Neutrophil (primary cell): Measurements from ENCODE around the gene LIMA1.
"Not testable (repeated sequence)": the region's sequence is repeated elsewhere in the genome, so short reads cannot be mapped to it uniquely, and the experiment has no call there.

Source experiments
- H3K27ac ChIP-seq: fragments of 200-600 bp; sonication (generic); 2 replicates; pipeline ENCODE4 v1.5.1; 2016; ENCODE audit warnings: mild to moderate bottlenecking, moderate library complexity
- H3K27me3 ChIP-seq: fragments of 200-600 bp; sonication (generic); 2 replicates; pipeline ENCODE4 v1.6.0; 2016; ENCODE audit warnings: mild to moderate bottlenecking
- H3K36me3 ChIP-seq: fragments of 200-600 bp; sonication (generic); 2 replicates; pipeline ENCODE4 v1.5.1; 2017
- H3K4me1 ChIP-seq, 2 experiments: fragments of 200-600 bp in 1 of 2; sonication (generic) in 1 of 2; 1 replicate in 1 of 2; 2 replicates in 1 of 2; pipeline versions ENCODE4 v1.5.1 to v1.6.1; 2013 to 2016; ENCODE audit warnings: low read depth in 1 of 2, low read length in 1 of 2, mild to moderate bottlenecking in 1 of 2, moderate library complexity in 1 of 2; ENCODE audit not compliant: control insufficient read depth in 1 of 2, insufficient read depth in 1 of 2
- H3K4me3 ChIP-seq, 2 experiments: fragments of 200-600 bp in 1 of 2; sonication (generic) in 1 of 2; 1 replicate in 1 of 2; 2 replicates in 1 of 2; pipeline ENCODE4 v1.5.1; 2013 to 2016; ENCODE audit warnings: low read depth in 1 of 2, low read length in 1 of 2, mild to moderate bottlenecking in 1 of 2, moderate library complexity in 1 of 2
- H3K9me3 ChIP-seq: fragments of 200-600 bp; sonication (generic); 2 replicates; pipeline ENCODE4 v1.5.1; 2016
- TF ChIP-seq, protein P1 (sequence below): fragments of 200-600 bp; sonication (generic); IDR thresholded peaks from 2 replicates; pipeline ENCODE4 v1.5.1; 2016; ENCODE audit warnings: antibody characterized with exemption

Gene LIMA1

DNA sequence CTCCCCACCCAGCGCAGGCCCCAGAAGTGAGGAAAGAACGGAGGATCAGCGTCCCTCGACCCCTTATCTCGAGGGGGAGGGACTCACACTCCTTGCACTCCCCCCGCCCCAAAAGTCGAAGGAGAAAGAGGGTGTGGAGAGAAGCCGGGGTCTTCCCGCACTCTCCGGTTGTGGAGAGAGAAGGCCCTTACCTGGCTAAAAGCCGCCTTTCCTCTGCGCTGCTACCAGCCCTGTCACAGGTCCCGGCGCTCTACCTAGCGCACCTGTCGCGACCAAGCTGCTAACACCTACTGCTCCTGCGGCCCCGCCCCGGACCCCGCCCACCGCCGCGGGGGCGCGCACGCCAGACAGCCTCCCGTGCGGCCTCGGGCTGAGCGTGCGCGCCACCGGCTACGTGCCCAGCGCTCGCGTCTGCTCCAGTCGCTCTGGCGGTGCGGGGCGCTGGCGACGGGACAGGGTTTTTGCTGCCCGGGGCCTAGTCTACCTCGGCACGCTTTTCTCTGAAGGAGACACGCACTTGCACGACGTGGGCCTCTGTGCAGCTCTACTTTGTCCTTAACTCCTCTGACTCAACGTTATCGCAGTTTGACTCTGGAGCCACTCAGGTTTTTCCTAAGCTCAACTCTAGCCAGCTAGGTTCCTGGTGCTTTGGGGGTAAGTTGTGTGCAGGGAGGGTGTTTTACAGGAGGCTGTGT is at the start of gene LIMA1:
Gene LIMA1 (minus strand): TSS at position 292 of the 695 bp plus-strand sequence. CDS start 34,769 bp downstream, outside the sequence.
- TF ChIP-seq, protein P1, sequence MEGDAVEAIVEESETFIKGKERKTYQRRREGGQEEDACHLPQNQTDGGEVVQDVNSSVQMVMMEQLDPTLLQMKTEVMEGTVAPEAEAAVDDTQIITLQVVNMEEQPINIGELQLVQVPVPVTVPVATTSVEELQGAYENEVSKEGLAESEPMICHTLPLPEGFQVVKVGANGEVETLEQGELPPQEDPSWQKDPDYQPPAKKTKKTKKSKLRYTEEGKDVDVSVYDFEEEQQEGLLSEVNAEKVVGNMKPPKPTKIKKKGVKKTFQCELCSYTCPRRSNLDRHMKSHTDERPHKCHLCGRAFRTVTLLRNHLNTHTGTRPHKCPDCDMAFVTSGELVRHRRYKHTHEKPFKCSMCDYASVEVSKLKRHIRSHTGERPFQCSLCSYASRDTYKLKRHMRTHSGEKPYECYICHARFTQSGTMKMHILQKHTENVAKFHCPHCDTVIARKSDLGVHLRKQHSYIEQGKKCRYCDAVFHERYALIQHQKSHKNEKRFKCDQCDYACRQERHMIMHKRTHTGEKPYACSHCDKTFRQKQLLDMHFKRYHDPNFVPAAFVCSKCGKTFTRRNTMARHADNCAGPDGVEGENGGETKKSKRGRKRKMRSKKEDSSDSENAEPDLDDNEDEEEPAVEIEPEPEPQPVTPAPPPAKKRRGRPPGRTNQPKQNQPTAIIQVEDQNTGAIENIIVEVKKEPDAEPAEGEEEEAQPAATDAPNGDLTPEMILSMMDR, result no peak
- peaks cover 13 to 15% of the 10 kb centered on the region in 2 experiments for H3K4me1 ChIP-seq

DNA sequence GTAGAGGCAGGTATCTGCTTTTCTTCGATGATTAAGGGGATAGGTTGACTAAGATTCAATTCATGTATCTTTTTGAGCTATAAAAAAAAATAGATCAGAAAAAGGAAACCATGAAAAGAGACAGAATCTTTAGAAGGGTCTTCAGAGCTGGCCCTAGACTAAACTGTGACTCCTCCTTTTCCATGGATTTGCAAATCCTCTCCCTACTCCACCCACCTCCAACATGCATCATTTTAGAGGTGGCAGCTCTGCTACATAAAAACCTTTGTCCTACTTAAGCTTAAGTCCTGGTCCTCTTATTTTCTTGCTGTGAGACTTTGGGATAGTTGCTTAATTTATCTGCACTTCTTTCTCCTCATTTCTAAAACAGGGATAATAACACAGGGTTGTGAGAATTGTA is 48.4 kb upstream of the LIMA1 start:
- Histone ChIP-seq H3K36me3 (no peaks in the 10 kb centered on the region), H3K9me3 (no peaks in the 10 kb centered on the region), H3K4me3 (no peak overlapping the region), H3K4me1 (no peaks in the 10 kb centered on the region), H3K27ac (no peak overlapping the region), H3K27me3 (no peaks in the 10 kb centered on the region)
- TF ChIP-seq, protein P1, result no peak

More for the DNA sequence above, at the start of gene LIMA1:
- Histone ChIP-seq H3K27ac (peak within 1 kb of the TSS; percentile 19), H3K36me3 (no peaks in the 10 kb centered on the region), H3K9me3 (no peaks in the 10 kb centered on the region), H3K4me3 (peak within 1 kb of the TSS; percentile 66 to 70), H3K27me3 (peaks cover 15% of the 10 kb centered on the region)

DNA sequence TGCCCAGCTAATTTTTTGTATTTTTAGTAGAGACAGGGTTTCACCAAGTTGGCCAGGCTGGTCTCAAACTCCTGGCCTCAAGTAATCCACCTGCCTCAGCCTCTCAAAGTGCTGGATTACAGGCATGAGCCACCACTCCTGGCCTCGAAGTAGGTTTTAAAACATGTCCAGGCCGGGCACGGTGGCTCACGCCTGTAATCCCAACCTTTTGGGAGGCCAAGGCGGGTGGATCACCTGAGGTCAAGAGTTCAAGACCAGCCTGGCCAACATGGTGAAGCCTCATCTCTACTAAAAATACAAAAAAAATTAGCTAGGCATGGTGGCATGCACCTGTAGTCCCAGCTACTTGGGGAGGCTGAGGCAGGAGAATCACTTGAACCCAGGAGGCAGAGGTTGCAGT is 45.3 kb upstream of the LIMA1 start:
- H3K4me1 ChIP-seq, H3K4me3 ChIP-seq, H3K27ac ChIP-seq, H3K36me3 ChIP-seq, H3K27me3 ChIP-seq, H3K9me3 ChIP-seq: not testable (repeated sequence)

DNA sequence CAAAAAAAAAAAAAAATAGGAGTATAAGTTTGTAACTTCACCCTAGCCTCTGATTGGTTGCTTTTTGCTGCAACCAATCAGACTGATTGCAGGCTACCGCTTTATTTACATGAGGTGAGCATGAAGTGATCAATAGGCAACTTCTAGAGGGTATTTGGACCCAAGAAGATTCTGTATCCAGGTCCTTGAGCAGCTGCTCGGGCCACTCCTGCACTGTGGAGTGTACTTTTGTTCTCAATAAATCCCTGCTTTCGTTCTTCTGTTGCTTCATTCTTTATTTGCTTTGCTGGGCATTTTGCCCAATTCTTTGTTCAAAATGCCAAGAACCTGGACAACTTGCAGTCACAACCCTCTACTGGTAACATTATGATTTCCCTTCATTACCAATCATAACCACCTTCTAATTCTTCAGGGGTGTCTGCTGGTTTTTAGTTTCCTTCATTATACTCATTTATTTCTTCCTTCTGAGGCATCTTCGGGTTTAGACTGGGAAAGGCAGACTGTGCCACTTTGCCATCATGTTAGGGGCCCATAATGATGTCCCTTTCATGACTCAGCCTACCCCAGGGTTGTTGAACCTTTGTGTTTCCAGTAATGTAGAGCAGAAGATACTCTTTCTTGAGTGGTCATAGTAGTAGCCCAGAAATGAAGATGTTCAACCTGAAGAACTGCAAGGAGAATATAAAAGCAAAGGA is 43.4 kb upstream of the LIMA1 start:
- H3K4me3 ChIP-seq, result no peak overlapping the region
- H3K27ac ChIP-seq, result no peak overlapping the region
- H3K9me3 ChIP-seq, result no peaks in the 10 kb centered on the region
- H3K4me1 ChIP-seq, result no peaks in the 10 kb centered on the region
- no peaks in the 10 kb centered on the region for H3K27me3 ChIP-seq
- TF ChIP-seq, protein P1, result no peak
- no peaks in the 10 kb centered on the region for H3K36me3 ChIP-seq

DNA sequence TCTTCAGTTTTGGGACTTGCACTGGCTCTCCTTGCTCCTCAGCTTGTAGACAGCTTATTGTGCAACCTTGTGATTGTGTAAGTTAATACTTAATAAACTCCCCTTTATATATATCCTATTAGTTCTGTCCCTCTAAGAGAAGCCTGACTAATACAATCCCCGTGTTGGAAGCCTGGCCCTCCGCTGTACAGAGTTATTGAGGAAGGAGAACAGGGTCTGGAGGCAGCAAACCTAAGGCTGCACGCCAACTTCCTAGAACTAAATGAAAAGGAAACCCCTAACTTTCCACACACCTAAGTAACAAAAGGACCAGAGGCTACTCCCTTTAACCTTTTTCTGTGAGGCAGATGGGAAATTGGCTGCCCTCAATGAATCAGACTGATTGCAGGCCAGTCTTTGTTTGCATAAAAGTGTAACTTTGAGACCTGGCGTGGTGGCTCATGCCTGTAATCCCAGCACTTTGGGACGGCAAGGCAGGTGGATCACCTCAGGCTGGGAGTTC is 42.6 kb upstream of the LIMA1 start:
- H3K27ac ChIP-seq, result no peak overlapping the region
- no peaks in the 10 kb centered on the region for H3K4me1 ChIP-seq
- H3K36me3 ChIP-seq, result no peaks in the 10 kb centered on the region
- H3K4me3 ChIP-seq, result no peak overlapping the region
- TF ChIP-seq, protein P1, result no peak
- no peaks in the 10 kb centered on the region for H3K27me3 ChIP-seq
- no peaks in the 10 kb centered on the region for H3K9me3 ChIP-seq

DNA sequence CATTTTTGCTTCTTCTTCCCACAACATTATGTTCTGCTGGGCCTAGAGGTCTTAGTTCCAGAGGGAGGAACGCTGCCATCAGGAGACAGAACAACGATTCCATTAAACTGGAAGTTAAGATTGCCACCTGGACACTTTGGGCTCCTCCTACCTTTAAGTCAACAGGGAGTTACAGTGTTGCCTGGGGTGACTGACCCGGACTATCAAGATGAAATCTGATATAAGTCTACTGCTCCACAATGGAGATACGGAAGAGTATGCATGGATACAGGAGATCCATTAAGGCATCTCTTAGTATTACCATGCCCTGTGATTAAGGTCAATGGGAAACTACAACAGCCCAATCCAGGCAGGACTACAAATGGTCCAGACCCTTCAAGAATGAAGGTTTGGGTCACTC is 41.5 kb upstream of the LIMA1 start:
- not testable (repeated sequence) for H3K9me3 ChIP-seq, H3K4me3 ChIP-seq, H3K36me3 ChIP-seq, H3K4me1 ChIP-seq, H3K27me3 ChIP-seq, H3K27ac ChIP-seq

DNA sequence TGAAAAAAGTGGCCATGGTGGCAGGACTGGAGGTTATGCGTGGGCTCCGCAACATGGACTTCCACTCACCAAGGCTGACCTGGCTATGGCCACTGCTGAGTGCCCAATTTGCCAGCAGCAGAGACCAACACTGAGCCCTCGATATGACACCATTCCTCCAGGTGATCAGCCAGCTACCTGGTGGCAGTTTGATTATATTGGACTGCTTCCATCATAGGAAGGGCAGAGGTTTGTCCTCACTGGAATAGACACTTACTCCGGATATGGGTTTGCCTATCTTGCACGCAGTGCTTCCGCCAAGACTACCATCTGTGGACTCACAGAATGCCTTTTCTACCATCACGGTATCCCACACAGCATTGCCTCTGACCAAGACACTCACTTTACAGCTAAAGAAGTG is 40.8 kb upstream of the LIMA1 start:
- not testable (repeated sequence) for H3K36me3 ChIP-seq, H3K4me3 ChIP-seq, H3K4me1 ChIP-seq, H3K27ac ChIP-seq, H3K27me3 ChIP-seq, H3K9me3 ChIP-seq
